DOHH2 (cell line): Measurements from ENCODE around the gene C12orf54.
"Not testable (repeated sequence)": the region's sequence is repeated elsewhere in the genome, so short reads cannot be mapped to it uniquely, and the experiment has no call there.

ENCODE experiments used
- H3F3A ChIP-seq: fragments of 200-600 bp; sonication (generic), shearing (Covaris generic); 2 replicates; pipeline ENCODE4 v1.6.0; 2016; ENCODE audit warnings: antibody characterized with exemption, mild to moderate bottlenecking; ENCODE audit not compliant: control insufficient read depth, insufficient read depth
- H3K27ac ChIP-seq: fragments of 200-600 bp; sonication (generic); 2 replicates; pipeline ENCODE4 v1.5.1; 2014; ENCODE audit warnings: low read depth, mild to moderate bottlenecking, low read length, moderate library complexity
- H3K27me3 ChIP-seq: fragments of 200-600 bp; sonication (generic); 2 replicates; pipeline ENCODE4 v1.6.1; 2014; ENCODE audit warnings: mild to moderate bottlenecking, low read length, mixed read lengths; ENCODE audit not compliant: control insufficient read depth
- H3K36me3 ChIP-seq: fragments of 200-600 bp; sonication (generic); 2 replicates; pipeline ENCODE4 v1.6.1; 2014; ENCODE audit warnings: mild to moderate bottlenecking, low read length, moderate library complexity, mixed read lengths; ENCODE audit not compliant: control insufficient read depth
- H3K4me1 ChIP-seq: fragments of 200-600 bp; sonication (generic); 2 replicates; pipeline ENCODE4 v1.6.1; 2014; ENCODE audit warnings: mild to moderate bottlenecking, low read length, mixed read lengths; ENCODE audit not compliant: control insufficient read depth
- H3K4me2 ChIP-seq: fragments of 200-600 bp; sonication (generic); 2 replicates; pipeline ENCODE4 v1.6.0; 2014; ENCODE audit warnings: mild to moderate bottlenecking, low read length, moderate library complexity
- H3K4me3 ChIP-seq: fragments of 200-600 bp; sonication (generic); 2 replicates; pipeline ENCODE4 v1.5.1; 2014; ENCODE audit warnings: mild to moderate bottlenecking, low read length, mixed read lengths
- H3K79me2 ChIP-seq: fragments of 200-600 bp; sonication (generic); 2 replicates; pipeline ENCODE4 v1.6.1; 2014; ENCODE audit warnings: mild to moderate bottlenecking, low read length, mixed read lengths; ENCODE audit not compliant: control insufficient read depth
- H3K9me2 ChIP-seq: fragments of 200-600 bp; sonication (generic); replicated peaks from 2 replicates; pipeline ENCODE4 v1.6.1; 2014; ENCODE audit warnings: mild to moderate bottlenecking, low read length, mixed read lengths; ENCODE audit not compliant: control insufficient read depth
- H3K9me3 ChIP-seq: fragments of 200-600 bp; sonication (generic); 2 replicates; pipeline ENCODE4 v1.6.1; 2014; ENCODE audit warnings: antibody characterized with exemption, low read length, mixed read lengths; ENCODE audit not compliant: control insufficient read depth, insufficient read depth
- H4K20me1 ChIP-seq: fragments of 200-600 bp; sonication (generic); 2 replicates; pipeline ENCODE4 v1.6.0; 2014; ENCODE audit warnings: low read depth, mild to moderate bottlenecking, antibody characterized with exemption, low read length, moderate library complexity; ENCODE audit not compliant: control insufficient read depth, insufficient read depth
- CTCF ChIP-seq: fragments of 200-600 bp; sonication (generic); IDR thresholded peaks from one replicate; pipeline ENCODE4 v1.5.1; 2014; ENCODE audit warnings: antibody characterized with exemption, mild to moderate bottlenecking, low read depth, low read length; ENCODE audit not compliant: poor library complexity, severe bottlenecking
- EZH2phosphoT487 ChIP-seq: fragments of 200-600 bp; sonication (generic); IDR thresholded peaks from 2 replicates; pipeline ENCODE4 v1.6.1; 2017; ENCODE audit warnings: borderline replicate concordance, mild to moderate bottlenecking, antibody characterized with exemption, low read length, moderate library complexity, mixed read lengths

C12orf54 gene

GRCh38 chr12:48459259-48459658 is 23.0 kb upstream of the C12orf54 start:
- no peak overlapping the region for H3K4me2 ChIP-seq
- H4K20me1 ChIP-seq: no peaks in the 10 kb centered on the region
- H3K9me2 ChIP-seq: no peaks in the 10 kb centered on the region
- no peaks in the 10 kb centered on the region for H3F3A ChIP-seq
- no peaks in the 10 kb centered on the region for H3K4me1 ChIP-seq
- TF ChIP-seq CTCF (no peak), EZH2phosphoT487 (no peak)
- H3K27ac ChIP-seq: no peak overlapping the region
- H3K4me3 ChIP-seq: no peak overlapping the region
- H3K9me3 ChIP-seq: no peaks in the 10 kb centered on the region
- H3K36me3 ChIP-seq: no peaks in the 10 kb centered on the region
- H3K79me2 ChIP-seq: no peaks in the 10 kb centered on the region
- H3K27me3 ChIP-seq: peaks cover 7% of the 10 kb centered on the region; the same call in 1 of the 2 replicates

- H3K36me3 ChIP-seq, H3K9me2 ChIP-seq, H3K9me3 ChIP-seq, H3K4me1 ChIP-seq, H3K4me3 ChIP-seq, H3K27ac ChIP-seq, H3K4me2 ChIP-seq, H3K27me3 ChIP-seq, H4K20me1 ChIP-seq, H3F3A ChIP-seq, H3K79me2 ChIP-seq: not testable (repeated sequence)
These were observed 13.3 kb upstream of the C12orf54 start for GRCh38 chr12:48469027-48469426.

- no peaks in the 10 kb centered on the region for H3K4me1 ChIP-seq
- no peaks in the 10 kb centered on the region for H3K9me2 ChIP-seq
- no peak within 1 kb of the TSS for H3K27ac ChIP-seq
- H3K9me3 ChIP-seq: peaks cover 3% of the 10 kb centered on the region; the same call in 1 of the 2 replicates
- H3K27me3 ChIP-seq: no peaks in the 10 kb centered on the region
- H3K4me3 ChIP-seq: no peak within 1 kb of the TSS
- H4K20me1 ChIP-seq: no peaks in the 10 kb centered on the region
- no peaks in the 10 kb centered on the region for H3K36me3 ChIP-seq
- TF ChIP-seq CTCF (no peak), EZH2phosphoT487 (no peak)
- no peak within 1 kb of the TSS for H3K4me2 ChIP-seq
- H3F3A ChIP-seq: no peaks in the 10 kb centered on the region
- no peaks in the 10 kb centered on the region for H3K79me2 ChIP-seq
These were observed 10.0 kb upstream of the C12orf54 start, which contains the start of gene ANP32D for GRCh38 chr12:48472259-48472658. ANP32D (plus strand) TSS chr12:48472559; CDS start chr12:48472665, 106 bp downstream.

DNA sequence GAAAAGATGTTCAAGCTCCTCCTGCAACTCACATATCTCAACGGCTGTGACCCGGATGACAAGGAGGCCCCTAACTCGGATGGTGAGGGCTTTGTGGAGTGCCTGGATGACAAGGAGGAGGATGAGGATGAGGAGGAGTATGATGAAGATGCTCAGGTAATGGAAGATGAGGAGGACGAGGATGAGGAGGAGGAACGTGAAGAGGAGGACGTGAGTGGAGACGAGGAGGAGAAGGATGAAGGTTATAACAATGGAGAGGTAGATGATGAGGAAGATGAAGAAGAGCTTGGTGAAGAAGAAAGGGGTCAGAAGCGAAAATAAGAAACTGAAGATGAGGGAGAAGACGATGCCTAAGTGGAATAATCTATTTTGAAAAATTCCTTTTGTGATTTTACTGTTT is 9.2 kb upstream of the C12orf54 start:
- H3K9me3 ChIP-seq: peaks cover 3% of the 10 kb centered on the region; the same call in 1 of the 2 replicates
- no peaks in the 10 kb centered on the region for H3K36me3 ChIP-seq
- no peaks in the 10 kb centered on the region for H4K20me1 ChIP-seq
- H3K79me2 ChIP-seq: no peaks in the 10 kb centered on the region
- TF ChIP-seq CTCF (no peak), EZH2phosphoT487 (no peak)
- no peaks in the 10 kb centered on the region for H3F3A ChIP-seq
- H3K4me3 ChIP-seq: no peak overlapping the region
- H3K9me2 ChIP-seq: no peaks in the 10 kb centered on the region
- H3K4me1 ChIP-seq: no peaks in the 10 kb centered on the region
- no peak overlapping the region for H3K27ac ChIP-seq
- no peak overlapping the region for H3K4me2 ChIP-seq
- H3K27me3 ChIP-seq: no peaks in the 10 kb centered on the region

DNA sequence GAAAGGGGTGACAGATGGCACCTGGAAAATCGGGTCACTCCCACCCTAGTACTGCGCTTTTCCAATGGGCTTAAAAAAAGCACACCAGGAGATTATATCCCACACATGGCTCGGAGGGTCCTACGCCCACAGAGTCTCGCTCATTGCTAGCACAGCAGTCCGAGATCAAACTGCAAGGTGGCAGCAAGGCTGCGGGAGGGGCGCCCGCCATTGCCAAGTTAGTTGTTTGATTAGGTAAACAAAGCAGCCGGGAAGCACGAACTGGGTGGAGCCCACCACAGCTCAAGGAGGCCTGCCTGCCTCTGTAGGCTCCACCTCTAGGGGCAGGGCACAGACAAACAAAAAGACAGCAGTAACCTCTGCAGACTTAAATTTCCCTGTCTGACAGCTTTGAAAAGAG is 7.8 kb upstream of the C12orf54 start:
- not testable (repeated sequence) for H3K27me3 ChIP-seq, H3K4me3 ChIP-seq, H3F3A ChIP-seq, H3K9me3 ChIP-seq, H3K4me1 ChIP-seq, H3K79me2 ChIP-seq, H4K20me1 ChIP-seq, H3K36me3 ChIP-seq, H3K27ac ChIP-seq, H3K4me2 ChIP-seq, H3K9me2 ChIP-seq
